Adipocyte (in vitro differentiated cells): ENCODE measurements around the gene KCNH4.

Experiments used
- DNase-seq: peaks from one replicate; pipeline ENCODE4 v3.0.0-alpha.2; 2015; ENCODE audit warnings: low read depth
- H3K27me3 ChIP-seq: replicated peaks from 2 replicates; pipeline ENCODE4 v1.7.0; 2013; ENCODE audit warnings: mild to moderate bottlenecking, low read length, moderate library complexity; ENCODE audit not compliant: control insufficient read depth, insufficient read depth
- H3K36me3 ChIP-seq: 2 replicates; pipeline ENCODE4 v1.7.0; 2013; ENCODE audit warnings: low read length, mild to moderate bottlenecking, moderate library complexity; ENCODE audit not compliant: control insufficient read depth, insufficient read depth, severe bottlenecking
- H3K4me1 ChIP-seq: 2 replicates; pipeline ENCODE4 v1.7.0; 2013; ENCODE audit warnings: mild to moderate bottlenecking, low read length, moderate library complexity; ENCODE audit not compliant: control insufficient read depth, insufficient read depth
- H3K4me3 ChIP-seq: 2 replicates; pipeline ENCODE4 v1.7.0; 2013; ENCODE audit warnings: mild to moderate bottlenecking, low read length, moderate library complexity
- H3K9ac ChIP-seq: 2 replicates; pipeline ENCODE4 v1.7.0; 2013; ENCODE audit warnings: mild to moderate bottlenecking, low read length, moderate library complexity
- H3K9me3 ChIP-seq: 2 replicates; pipeline ENCODE4 v1.7.0; 2013; ENCODE audit warnings: mild to moderate bottlenecking, low read length, moderate library complexity; ENCODE audit not compliant: control insufficient read depth

Gene KCNH4

GRCh38 chr17:42111871-42112551 lies 68.9 kb downstream of the KCNH4 start:
- H3K36me3 ChIP-seq = peaks cover 9% of the 10 kb centered on the region
- peaks cover 13% of the 10 kb centered on the region for H3K4me1 ChIP-seq
- H3K9ac ChIP-seq = peak overlapping the region; percentile 88
- H3K27me3 ChIP-seq = no peaks in the 10 kb centered on the region
- DNase-seq = peak; percentile 33
- peak overlapping the region; percentile 88 for H3K4me3 ChIP-seq
- no peaks in the 10 kb centered on the region for H3K9me3 ChIP-seq

DNA sequence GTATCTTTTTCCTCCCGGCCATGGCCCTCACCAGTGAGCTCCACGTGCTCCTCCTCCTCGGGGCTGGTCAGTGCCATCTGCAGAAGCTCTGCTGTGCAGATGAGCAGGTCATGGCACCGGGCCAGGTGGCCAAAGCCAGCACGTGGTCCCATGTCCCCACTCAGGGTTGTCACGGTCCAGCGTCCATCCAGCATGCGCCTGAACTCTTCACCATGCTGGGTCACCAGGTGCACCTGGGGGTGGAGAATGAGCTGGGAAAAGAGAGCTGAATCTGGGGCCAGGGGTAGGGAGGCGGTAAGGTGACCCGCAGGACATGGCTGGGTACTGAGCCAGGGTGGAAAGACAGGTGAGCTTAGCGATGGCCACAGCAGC lies 69.7 kb downstream of the KCNH4 start:
- peaks cover 13% of the 10 kb centered on the region for H3K4me1 ChIP-seq
- peak overlapping the region; percentile 88 for H3K4me3 ChIP-seq
- H3K27me3 ChIP-seq = no peaks in the 10 kb centered on the region
- peak overlapping the region; percentile 88 for H3K9ac ChIP-seq
- peaks cover 6% of the 10 kb centered on the region for H3K36me3 ChIP-seq
- no peaks in the 10 kb centered on the region for H3K9me3 ChIP-seq
- DNase-seq = no peak

GRCh38 chr17:42110301-42111264 lies 70.4 kb downstream of the KCNH4 start:
- DNase-seq = no peak
- Histone ChIP-seq H3K27me3 (no peaks in the 10 kb centered on the region), H3K9ac (no peak overlapping the region), H3K9me3 (no peaks in the 10 kb centered on the region), H3K36me3 (peaks cover 3% of the 10 kb centered on the region), H3K4me3 (no peak overlapping the region), H3K4me1 (peaks cover 13% of the 10 kb centered on the region)

GRCh38 chr17:42109086-42109485 lies 71.9 kb downstream of the KCNH4 start:
- no peak for DNase-seq
- Histone ChIP-seq H3K4me1 (peaks cover 13% of the 10 kb centered on the region), H3K36me3 (no peaks in the 10 kb centered on the region), H3K9me3 (no peaks in the 10 kb centered on the region), H3K9ac (no peak overlapping the region), H3K27me3 (no peaks in the 10 kb centered on the region), H3K4me3 (no peak overlapping the region)

- Histone ChIP-seq H3K27me3 (no peaks in the 10 kb centered on the region), H3K9me3 (no peaks in the 10 kb centered on the region), H3K36me3 (no peaks in the 10 kb centered on the region), H3K4me3 (no peak overlapping the region), H3K4me1 (peaks cover 11% of the 10 kb centered on the region), H3K9ac (no peak overlapping the region)
- DNase-seq = peak; percentile 35
Measured at GRCh38 chr17:42107597-42108576, 73.1 kb downstream of the KCNH4 start.

DNA sequence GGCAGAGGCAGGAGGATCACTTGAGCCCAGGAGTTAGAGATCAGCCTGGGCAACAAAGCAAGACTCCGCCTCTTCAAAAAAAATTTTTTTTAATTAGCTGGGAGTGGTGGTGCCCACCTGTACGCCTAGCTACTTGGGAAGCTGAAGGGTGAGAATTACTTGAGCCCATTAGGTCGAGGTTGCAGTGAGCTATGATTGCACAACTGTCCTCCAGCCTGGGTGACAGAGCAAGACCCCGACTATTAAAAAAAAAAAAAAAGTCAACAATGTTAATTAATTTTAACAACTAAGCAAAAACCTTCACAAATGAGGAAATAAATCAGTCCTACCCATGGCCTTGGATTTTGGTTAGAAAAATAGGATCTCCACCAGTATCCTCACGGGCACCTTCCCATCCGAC lies 73.8 kb downstream of the KCNH4 start:
- Histone ChIP-seq H3K4me1 (peaks cover 8% of the 10 kb centered on the region), H3K9ac (no peak overlapping the region), H3K9me3 (no peaks in the 10 kb centered on the region), H3K27me3 (no peaks in the 10 kb centered on the region), H3K4me3 (no peak overlapping the region), H3K36me3 (no peaks in the 10 kb centered on the region)
- DNase-seq = no peak
